ENCODE results near the gene KYAT1.
"Not testable (repeated sequence)": the region's sequence is repeated elsewhere in the genome, so short reads cannot be mapped to it uniquely, and the experiment has no call there.

Gene KYAT1

DNA sequence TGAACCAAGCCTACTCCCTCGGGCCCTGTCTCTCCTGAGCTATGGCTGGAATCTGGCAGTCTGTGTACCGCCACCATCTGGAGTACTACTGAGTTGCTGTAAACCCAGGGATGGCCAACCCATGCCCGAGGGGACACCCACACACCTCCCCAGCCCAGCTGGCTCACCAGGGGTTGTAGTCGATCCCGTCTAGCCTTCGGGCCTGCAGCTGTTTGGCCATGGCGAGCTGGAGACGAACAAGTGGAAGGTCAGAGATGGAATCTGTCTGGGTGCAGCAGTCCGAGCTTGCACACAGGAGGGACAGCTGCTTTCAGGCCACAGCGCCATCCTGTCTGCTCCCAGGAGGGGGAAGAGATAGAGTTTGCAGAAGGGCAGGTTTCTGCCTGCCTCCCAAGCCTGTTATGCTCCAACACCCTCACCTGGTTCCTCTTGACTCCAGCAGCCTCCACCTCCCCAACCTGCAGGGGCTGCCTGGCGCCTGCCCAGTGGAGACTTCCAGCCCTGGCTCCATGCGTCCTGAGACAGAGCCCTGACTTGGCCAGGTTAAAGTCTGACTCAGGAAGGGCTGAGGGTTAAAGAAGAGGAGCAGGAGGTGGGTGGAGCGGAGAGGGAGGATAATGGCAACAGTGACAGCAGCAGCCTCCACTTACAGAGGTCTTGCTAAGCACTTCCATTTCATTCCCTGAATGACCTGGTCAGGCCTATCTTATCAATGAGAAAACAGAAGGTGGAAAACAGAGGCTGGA lies 36.4 kb downstream of the KYAT1 start:
- in situ Hi-C loops (cut with MboI; ENCODE audit: low sequenced_read_pairs), result no loop called here

- in situ Hi-C loops (cut with MboI; ENCODE audit: low sequenced_read_pairs), result not testable (repeated sequence)
Measured at GRCh38 chr9:128843171-128843570, 38.6 kb downstream of the KYAT1 start.

- in situ Hi-C loops (cut with MboI; ENCODE audit: low sequenced_read_pairs), result no loop called here
Measured at GRCh38 chr9:128841694-128842492, 39.9 kb downstream of the KYAT1 start.

- in situ Hi-C loops (cut with MboI; ENCODE audit: low sequenced_read_pairs), result no loop called here
Measured at GRCh38 chr9:128840524-128840923, 41.2 kb downstream of the KYAT1 start.

GRCh38 chr9:128838338-128838737 lies 43.4 kb downstream of the KYAT1 start:
- in situ Hi-C loops (cut with MboI; ENCODE audit: low sequenced_read_pairs), result no loop called here

DNA sequence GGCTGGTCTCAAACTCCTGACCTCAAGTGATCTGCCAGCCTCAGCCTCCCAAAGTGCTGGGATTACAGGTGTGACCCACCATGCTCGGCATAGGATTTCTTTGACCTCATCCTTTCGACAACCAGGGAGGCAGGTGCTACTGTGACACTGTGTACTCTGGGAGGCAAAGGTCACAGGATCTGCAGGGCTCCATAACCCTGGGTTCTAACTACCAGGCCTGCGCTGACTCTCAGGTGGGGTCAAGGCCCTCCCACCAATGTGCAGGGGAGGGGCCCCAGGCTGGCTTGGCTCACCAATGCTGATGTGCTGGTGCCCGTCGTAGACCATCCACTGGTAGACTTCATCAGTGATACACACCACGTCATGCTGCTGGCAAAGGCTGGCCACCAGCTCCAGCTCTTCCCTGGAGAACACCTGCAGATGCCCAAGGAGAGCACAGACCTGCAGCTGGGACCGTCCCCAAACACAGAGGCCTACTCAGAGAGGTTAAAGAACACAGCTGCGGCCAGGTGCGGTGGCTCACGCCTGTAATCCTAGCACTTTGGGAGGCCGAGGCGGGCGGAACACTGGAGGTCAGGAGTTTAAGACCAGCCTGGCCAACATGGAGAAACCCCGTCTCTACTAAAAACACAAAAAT lies 45.1 kb downstream of the KYAT1 start:
- in situ Hi-C loops (cut with MboI; ENCODE audit: low sequenced_read_pairs), result no loop called here

GRCh38 chr9:128835246-128836210 lies 46.2 kb downstream of the KYAT1 start:
- in situ Hi-C loops (cut with MboI; ENCODE audit: low sequenced_read_pairs), result no loop called here

DNA sequence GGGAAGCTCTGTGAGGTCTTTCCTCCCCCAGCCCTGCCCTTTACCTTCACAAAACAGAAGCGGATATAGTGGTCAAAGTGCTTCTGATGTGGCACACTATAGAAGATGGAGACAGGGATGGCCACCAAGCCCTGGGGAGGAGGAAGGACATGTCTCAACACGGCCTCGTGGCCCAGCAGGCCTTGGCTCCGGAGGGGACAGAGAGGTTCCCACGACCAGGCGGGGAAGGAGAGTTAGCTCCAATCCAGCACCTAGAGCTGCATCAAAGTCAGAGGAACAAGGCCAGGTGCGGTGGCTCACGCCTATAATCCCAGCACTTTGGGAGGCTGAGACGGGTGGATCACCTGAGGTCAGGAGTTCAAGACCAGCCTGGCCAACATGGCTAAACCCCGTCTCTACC lies 48.1 kb downstream of the KYAT1 start:
- in situ Hi-C loops (cut with MboI; ENCODE audit: low sequenced_read_pairs), result no loop called here

- in situ Hi-C loops (cut with MboI; ENCODE audit: low sequenced_read_pairs), result no loop called here
Measured at GRCh38 chr9:128829477-128830251, 52.1 kb downstream of the KYAT1 start, which contains the start of gene SPOUT1. SPOUT1 (minus strand) TSS chr9:128829794; CDS start chr9:128829780, 14 bp downstream.

GRCh38 chr9:128828719-128829452 lies 52.9 kb downstream of the KYAT1 start:
- in situ Hi-C loops (cut with MboI; ENCODE audit: low sequenced_read_pairs), result no loop called here

GRCh38 chr9:128828267-128828666 lies 53.5 kb downstream of the KYAT1 start:
- in situ Hi-C loops (cut with MboI; ENCODE audit: low sequenced_read_pairs), result no loop called here

GRCh38 chr9:128825923-128826700 lies 55.6 kb downstream of the KYAT1 start:
- in situ Hi-C loops (cut with MboI; ENCODE audit: low sequenced_read_pairs), result no loop called here

DNA sequence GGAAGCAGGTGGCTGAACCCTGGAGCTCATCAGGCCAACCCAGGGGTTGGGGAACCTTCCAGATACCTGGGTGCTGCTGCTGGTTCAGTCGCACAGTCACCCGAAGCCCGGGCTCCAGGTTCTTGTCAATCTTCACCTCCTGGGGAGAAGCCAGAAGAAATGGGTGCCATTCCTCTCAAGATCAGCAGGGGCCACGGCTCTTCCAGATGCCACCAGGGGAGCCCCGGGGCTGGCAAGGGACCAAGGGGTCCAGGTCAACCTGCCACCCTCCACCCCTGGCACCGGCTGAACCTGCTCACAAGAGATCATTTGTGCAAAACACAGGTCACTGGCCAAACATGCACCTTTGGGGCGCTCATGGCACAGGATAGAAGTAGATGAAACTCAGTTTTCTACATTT lies 56.8 kb downstream of the KYAT1 start:
- in situ Hi-C loops (cut with MboI; ENCODE audit: low sequenced_read_pairs), result no loop called here

DNA sequence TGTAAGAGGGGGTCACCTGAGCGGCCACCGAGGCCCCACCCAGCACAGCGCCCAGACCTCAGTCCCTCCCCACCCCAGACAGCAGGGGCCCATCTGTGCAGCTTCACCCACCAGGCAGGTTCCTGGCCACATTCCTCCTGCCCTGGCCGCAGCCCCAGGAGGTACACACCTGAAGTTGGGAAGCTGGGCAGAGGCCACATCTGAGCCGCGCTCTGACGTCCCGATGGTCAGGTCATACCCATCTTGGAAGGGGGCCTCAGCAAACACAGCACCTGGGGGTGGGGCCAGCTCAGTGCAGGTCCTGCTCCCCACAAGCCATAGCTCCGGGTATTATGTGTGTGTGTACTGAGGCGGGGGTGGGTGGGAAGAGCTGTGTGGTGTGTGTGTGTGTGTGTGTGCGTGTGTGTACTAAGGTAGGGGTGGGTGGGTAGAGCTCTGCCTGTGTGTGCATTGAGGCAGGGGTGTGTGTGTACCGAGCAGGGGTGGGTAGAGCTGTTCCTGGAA lies 57.8 kb downstream of the KYAT1 start:
- in situ Hi-C loops (cut with MboI; ENCODE audit: low sequenced_read_pairs), result no loop called here

DNA sequence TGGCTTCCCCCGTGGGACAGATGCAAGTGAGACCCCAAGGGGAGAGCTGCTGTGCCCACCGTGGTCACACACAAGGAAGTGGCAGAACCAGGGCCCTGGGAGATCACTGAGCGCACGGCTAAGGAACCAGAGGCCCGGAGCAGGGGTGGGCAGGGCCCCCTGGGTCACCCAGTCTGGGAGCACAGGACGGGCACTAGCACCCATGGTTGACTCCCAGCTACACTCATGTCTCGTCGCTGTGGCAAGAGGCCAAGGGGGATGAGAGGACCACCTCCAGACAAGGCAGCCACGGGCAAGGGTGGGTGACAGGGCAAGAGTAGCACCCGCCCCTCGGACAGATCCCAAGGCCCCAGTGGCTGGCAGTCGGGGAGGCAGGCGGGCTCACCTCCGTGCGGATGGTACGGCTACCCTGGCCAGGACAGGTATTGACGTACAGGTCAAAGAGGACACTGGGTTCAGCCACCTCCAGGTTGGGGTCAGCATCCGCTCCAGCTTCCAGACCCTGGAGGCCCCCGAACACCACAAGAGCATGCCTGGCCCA lies 58.3 kb downstream of the KYAT1 start:
- in situ Hi-C loops (cut with MboI; ENCODE audit: low sequenced_read_pairs), result no loop called here

GRCh38 chr9:128822407-128823042 lies 59.2 kb downstream of the KYAT1 start:
- in situ Hi-C loops (cut with MboI; ENCODE audit: low sequenced_read_pairs), result no loop called here
